ENCODE data around the gene C1orf74. TPM values are rescaled to one million over a fixed set of nuclear protein-coding genes. Genes with fewer than 3 reads are reported as not detected.

Gene C1orf74
- total RNA-seq (2021; ENCODE audit: unreplicated experiment) (5.6 TPM), Bru-seq, nascent RNA (percentile 77 among the genes with signal in this experiment), BruChase-seq, experiment 1, labeled RNA remaining after a 6-hour chase (percentile 71 among the genes with signal in this experiment), BruChase-seq, experiment 2, labeled RNA remaining after a 2-hour chase (percentile 89 among the genes with signal in this experiment)
- 2.7 and 4.1 TPM in 2 replicates for polyA plus RNA-seq (2012)
- long read RNA-seq, full-length matches to known transcripts = 1 of 10 reads
- long read RNA-seq, partial matches to known transcripts = 0 of 10 reads
- long read RNA-seq, other reads (novel, unspliced or antisense) = 9 of 10 reads

DNA sequence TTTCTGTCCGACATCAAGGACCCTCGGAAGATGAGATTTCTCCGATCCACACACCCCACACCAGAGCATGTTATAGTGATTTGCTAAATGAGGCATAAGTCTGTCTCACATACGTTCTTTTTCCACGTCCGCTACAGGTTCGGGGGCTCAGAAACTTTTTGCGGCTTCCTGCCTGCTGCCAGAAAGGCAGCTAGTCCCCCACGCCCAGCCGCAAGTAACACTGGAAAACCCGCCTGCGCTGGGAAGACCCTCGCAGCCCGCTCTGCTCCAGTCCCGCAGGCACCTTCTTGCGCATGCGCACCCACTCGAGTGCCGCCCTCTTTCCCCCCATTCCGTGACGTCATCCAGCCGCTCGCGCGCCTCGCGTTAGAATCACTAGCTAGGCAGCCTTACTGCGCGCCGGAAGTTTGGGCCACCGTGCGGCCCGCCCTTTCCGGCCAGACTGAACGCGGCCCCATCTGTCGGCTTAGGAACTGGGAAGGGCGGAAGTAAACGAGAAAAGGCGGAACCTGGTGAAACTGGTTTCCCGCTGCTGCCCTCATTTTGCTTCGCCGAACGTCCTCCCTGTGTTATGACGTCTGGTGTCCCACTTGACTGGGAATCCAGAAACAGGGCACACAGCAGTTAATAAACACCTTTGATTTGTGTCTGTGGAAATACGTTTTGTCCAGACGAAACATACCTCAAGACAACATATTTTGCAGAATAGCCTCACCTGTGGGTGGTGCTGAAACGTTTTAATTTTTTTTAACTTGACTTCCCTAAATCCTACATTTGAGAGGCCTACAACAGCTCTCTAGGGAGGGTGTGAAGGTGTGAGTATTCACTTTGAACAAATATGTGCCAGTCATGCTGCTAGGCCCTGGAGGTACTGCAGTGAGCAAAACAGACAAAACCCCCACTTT is at the start of gene C1orf74:
TSS of gene C1orf74 (minus strand) at position 295 of the 905 bp plus-strand sequence. CDS start 925 bp downstream, outside the sequence.
- ChIA-PET POLR2A (interaction anchor here (0.7 to 1.0 kb wide), 3 partner anchors 18 to 43 kb away, joined by 3 to 5 read pairs (median 4); partner anchors contain the start of gene UTP25), CTCF (interaction anchor here (1.3 kb wide), 1 partner anchor 208 kb away, joined by 4 read pairs; no protein-coding TSS in a partner anchor), RAD21 (ENCODE audit: low non-redundant PET in 1 of 2, low total read pairs in 2 of 2, uncharacterized antibody in 2 of 2, unreplicated experiment in 2 of 2) (no interaction called here)
- Histone ChIP-seq H3K36me3 (ENCODE audit: control insufficient read depth in 1 of 2, insufficient read depth in 2 of 2, low read length in 2 of 2) (peaks cover 7 to 9% of the 10 kb centered on the region in 2 experiments; a peak in 2 of 4 replicates), H3K4me1 (ENCODE audit: control insufficient read depth in 1 of 2, insufficient read depth in 2 of 2, low read length in 2 of 2) (peaks cover 6 to 15% of the 10 kb centered on the region in 2 experiments), H3K4me2 (ENCODE audit: low read length) (peak within 1 kb of the TSS; percentile 93), H3K79me2 (ENCODE audit: insufficient read depth, low read length) (peaks cover 18% of the 10 kb centered on the region), H3K27me3 (ENCODE audit: insufficient read depth, low read length) (no peaks in the 10 kb centered on the region), H3K27ac (ENCODE audit: low read depth, low read length) (peak within 1 kb of the TSS; percentile 68), H3K9me3 (ENCODE audit: control insufficient read depth in 1 of 2, insufficient read depth in 1 of 2, low read depth in 1 of 2, low read length in 2 of 2) (no peaks in the 10 kb centered on the region), H3K4me3 (replicated peaks in 1 of 2; ENCODE audit: low read depth in 1 of 2, low read length in 2 of 2) (peak within 1 kb of the TSS; percentile 89 to 93), H3K9me2 (ENCODE audit: insufficient read depth) (no peaks in the 10 kb centered on the region), H3K9ac (ENCODE audit: low read length) (peak within 1 kb of the TSS; percentile 96), H2AFZ (ENCODE audit: low read depth, low read length, poor library complexity, severe bottlenecking) (no peak within 1 kb of the TSS), H4K20me1 (ENCODE audit: insufficient read depth) (no peaks in the 10 kb centered on the region)
- DNase-seq (ENCODE audit: low read depth, low spot score) = peak; percentile 93
- peak; percentile 99 for ATAC-seq
- intact Hi-C loops (cut with micrococcal nuclease) = loop anchor here (1.0 kb wide), 2 partner anchors 22 to 37 kb away; partner anchors contain the start of gene IRF6
- TSS peak; percentile 99 for BruUV-seq (replicated peaks)
- peak; percentile 78 for TF ChIP-seq SRF (IDR thresholded peaks at IDR 0.05; ENCODE audit: low read depth)
- peak; percentile 47 for TF ChIP-seq YY1 (IDR thresholded peaks at IDR 0.05; ENCODE audit: extremely low read depth, insufficient replicate concordance, low read depth, low read length)
- TF ChIP-seq, protein P1, sequence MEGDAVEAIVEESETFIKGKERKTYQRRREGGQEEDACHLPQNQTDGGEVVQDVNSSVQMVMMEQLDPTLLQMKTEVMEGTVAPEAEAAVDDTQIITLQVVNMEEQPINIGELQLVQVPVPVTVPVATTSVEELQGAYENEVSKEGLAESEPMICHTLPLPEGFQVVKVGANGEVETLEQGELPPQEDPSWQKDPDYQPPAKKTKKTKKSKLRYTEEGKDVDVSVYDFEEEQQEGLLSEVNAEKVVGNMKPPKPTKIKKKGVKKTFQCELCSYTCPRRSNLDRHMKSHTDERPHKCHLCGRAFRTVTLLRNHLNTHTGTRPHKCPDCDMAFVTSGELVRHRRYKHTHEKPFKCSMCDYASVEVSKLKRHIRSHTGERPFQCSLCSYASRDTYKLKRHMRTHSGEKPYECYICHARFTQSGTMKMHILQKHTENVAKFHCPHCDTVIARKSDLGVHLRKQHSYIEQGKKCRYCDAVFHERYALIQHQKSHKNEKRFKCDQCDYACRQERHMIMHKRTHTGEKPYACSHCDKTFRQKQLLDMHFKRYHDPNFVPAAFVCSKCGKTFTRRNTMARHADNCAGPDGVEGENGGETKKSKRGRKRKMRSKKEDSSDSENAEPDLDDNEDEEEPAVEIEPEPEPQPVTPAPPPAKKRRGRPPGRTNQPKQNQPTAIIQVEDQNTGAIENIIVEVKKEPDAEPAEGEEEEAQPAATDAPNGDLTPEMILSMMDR (IDR thresholded peaks at IDR 0.05 in 2 of 3, conservative IDR thresholded peaks at IDR 0.05 in 1 of 3; ENCODE audit: borderline replicate concordance in 1 of 3, insufficient read depth in 1 of 3, low read depth in 2 of 3, low read length in 2 of 3) = no peak
- TF ChIP-seq, protein P2, sequence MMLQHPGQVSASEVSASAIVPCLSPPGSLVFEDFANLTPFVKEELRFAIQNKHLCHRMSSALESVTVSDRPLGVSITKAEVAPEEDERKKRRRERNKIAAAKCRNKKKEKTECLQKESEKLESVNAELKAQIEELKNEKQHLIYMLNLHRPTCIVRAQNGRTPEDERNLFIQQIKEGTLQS (IDR thresholded peaks at IDR 0.05) = no peak
- no peak for TF ChIP-seq CEBPB (IDR thresholded peaks at IDR 0.05; ENCODE audit: low read depth)
- no peak for TF ChIP-seq CBX3 (IDR thresholded peaks at IDR 0.05; ENCODE audit: low read depth)
- no peak for TF ChIP-seq ZFX (IDR thresholded peaks at IDR 0.05)
- TF ChIP-seq SP1 (IDR thresholded peaks at IDR 0.05; ENCODE audit: low read depth) = peak; percentile 75
- TF ChIP-seq REST (IDR thresholded peaks at IDR 0.05; ENCODE audit: low read depth) = no peak
- TF ChIP-seq TCF7L2 (IDR thresholded peaks at IDR 0.05; ENCODE audit: borderline replicate concordance, extremely low read depth, insufficient read depth, insufficient read length) = peak; percentile 60
- no peak; the same call in 1 of the 2 replicates for TF ChIP-seq FOSL1 (IDR thresholded peaks at IDR 0.05; ENCODE audit: low read depth)
- TF ChIP-seq SIN3A (IDR thresholded peaks at IDR 0.05; ENCODE audit: low read depth) = peak; percentile 86
- no peak for TF ChIP-seq EGR1 (IDR thresholded peaks at IDR 0.05; ENCODE audit: low read depth)
- peak; percentile 58 for TF ChIP-seq JUND (IDR thresholded peaks at IDR 0.05)
- peak; percentile 85 for TF ChIP-seq ELF1 (IDR thresholded peaks at IDR 0.05; ENCODE audit: borderline replicate concordance, low read depth)
- peak; percentile 85 for TF ChIP-seq MAX (IDR thresholded peaks at IDR 0.05)
- peak; percentile 98 for TF ChIP-seq POLR2AphosphoS5 (IDR thresholded peaks at IDR 0.05; ENCODE audit: low read depth, low read length)
- TF ChIP-seq RAD21 (IDR thresholded peaks at IDR 0.05; ENCODE audit: low read depth) = no peak
- TF ChIP-seq POLR2A (IDR thresholded peaks at IDR 0.05; ENCODE audit: borderline replicate concordance, extremely low read depth, insufficient read depth, insufficient read length) = peak; percentile 82
